Gastrocnemius medialis (tissue), 4 donors: ENCODE results near the gene NPIPB9. TPM values are rescaled to one million over a fixed set of nuclear protein-coding genes. Genes with fewer than 3 reads are reported as not detected.
"Not testable (repeated sequence)": the region's sequence is repeated elsewhere in the genome, so short reads cannot be mapped to it uniquely, and the experiment has no call there.

Source experiments
- ATAC-seq, 2 donors: fragments of 150-250 bp; one replicate each; pipeline ENCODE4 v1.9.1; 2016
- DNase-seq, 2 donors: peaks; one replicate each; pipeline ENCODE4 v3.0.0-alpha.2; 2019
- H3K27ac ChIP-seq, 4 donors: fragments of 200-600 bp; sonication (generic); 1 replicate in 1 of 4; 2 replicates in 3 of 4; pipeline ENCODE4 v1.5.1; 2016 to 2018; ENCODE audit warnings: mild to moderate bottlenecking in 2 of 4, moderate library complexity in 1 of 4
- H3K27me3 ChIP-seq, 3 donors: fragments of 200-600 bp; sonication (generic) in 2 of 3; 1 replicate in 1 of 3; 2 replicates in 2 of 3; pipeline versions ENCODE4 v1.5.1 to v1.6.0; 2016 to 2019; ENCODE audit warnings: mild to moderate bottlenecking in 1 of 3, moderate library complexity in 1 of 3
- H3K36me3 ChIP-seq, 2 donors: fragments of 200-600 bp; sonication (generic) in 1 of 2; one replicate each; pipeline ENCODE4 v1.5.1; 2017 to 2018
- H3K4me1 ChIP-seq, 2 donors: fragments of 200-600 bp; sonication (generic) in 1 of 2; one replicate each; pipeline ENCODE4 v1.5.1; 2016 to 2017; ENCODE audit warnings: mild to moderate bottlenecking in 2 of 2
- H3K4me3 ChIP-seq, 4 donors: fragments of 200-600 bp; sonication (generic) in 3 of 4; 1 replicate in 1 of 4; 2 replicates in 3 of 4; pipeline ENCODE4 v1.5.1; 2016 to 2019; ENCODE audit warnings: mild to moderate bottlenecking in 2 of 4
- H3K9me3 ChIP-seq, 3 donors: fragments of 200-600 bp; sonication (generic) in 2 of 3; 1 replicate in 1 of 3; 2 replicates in 2 of 3; pipeline ENCODE4 v1.5.1; 2016 to 2019
- CTCF ChIP-seq, 5 experiments: fragments of 450-650 bp in 3 of 5; fragments of 200-600 bp in 2 of 5; sonication (generic) in 2 of 5; IDR thresholded peaks in 4 of 5; conservative IDR thresholded peaks in 1 of 5; 1 replicate in 4 of 5; 2 replicates in 1 of 5; pipeline ENCODE4 v1.5.1; 2016 to 2019; ENCODE audit warnings: antibody characterized with exemption in 5 of 5, mild to moderate bottlenecking in 3 of 5, moderate library complexity in 3 of 5
- POLR2A ChIP-seq, 2 donors: fragments of 450-650 bp; IDR thresholded peaks; one replicate each; pipeline ENCODE4 v1.6.1; 2017; ENCODE audit warnings: antibody characterized with exemption in 2 of 2, mild to moderate bottlenecking in 2 of 2, moderate library complexity in 2 of 2
- in situ Hi-C, 4 donors: fragments of 200-750 bp; cut with MboI; loops; one replicate each; pipeline versions ENCODE4 v1.15.0 to v1.8.0; 2017; ENCODE audit warnings: low sequenced_read_pairs in 4 of 4
- intact Hi-C: fragments of 100-400 bp; cut with DNase I; formaldehyde crosslinking; loops from one replicate; pipeline ENCODE4 v1.15.1; 2023; ENCODE audit warnings: low total_unique reads
- microRNA-seq, 2 donors: library from miRNA; unstranded; fragments of <30 nt; microRNA quantifications; one replicate each; pipeline ENCODE4, GENCODE V29; 2016; ENCODE audit warnings: borderline replicate concordance in 2 of 2
- total RNA-seq, 4 donors: library from RNA; depleted of rRNA; stranded (reverse); fragments of >200 nt; gene quantifications; one replicate each; pipeline versions ENCODE4 v1.1.0 to v1.2.3, GENCODE V29; 2016

Gene NPIPB9
- total RNA-seq, 4 donors from 2014 or later = not detected

DNA sequence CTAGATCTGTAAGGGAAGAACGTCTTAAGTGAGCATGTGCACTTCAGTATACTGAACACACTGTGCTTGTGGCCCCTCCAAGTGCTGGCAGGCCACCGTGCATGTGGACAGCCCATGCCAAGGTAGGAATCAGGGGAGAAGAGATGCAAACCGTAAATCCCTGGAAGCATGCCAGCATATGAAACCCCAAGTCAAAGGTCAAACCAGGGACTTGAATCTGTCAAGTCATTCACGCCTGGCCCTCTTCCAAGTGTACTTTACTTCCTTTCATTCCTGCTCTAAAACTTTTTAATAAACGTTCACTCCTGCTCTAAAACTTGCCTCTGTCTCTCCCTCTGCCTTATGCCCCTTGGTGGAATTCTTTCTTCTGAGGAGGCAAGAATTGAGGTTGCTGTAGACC is 68.4 kb downstream of the NPIPB9 start:
- H3K9me3 ChIP-seq = no peaks in the 10 kb centered on the region
- intact Hi-C loops = no loop called here
- no peaks in the 10 kb centered on the region for H3K27me3 ChIP-seq
- TF ChIP-seq CTCF (IDR thresholded peaks at IDR 0.05 in 4 of 5, conservative IDR thresholded peaks at IDR 0.05 in 1 of 5) = no peak
- no peak for TF ChIP-seq POLR2A (IDR thresholded peaks at IDR 0.05)
- H3K27ac ChIP-seq = no peak overlapping the region
- H3K4me3 ChIP-seq = no peak overlapping the region
- in situ Hi-C loops = loop anchor here in 3 of 4 donors (5.0 to 10.0 kb wide), 2 partner anchors 125 to 127 kb away; no protein-coding TSS in a partner anchor
- peaks cover 11 to 15% of the 10 kb centered on the region in 2 donors for H3K4me1 ChIP-seq
- DNase-seq = no peak
- ATAC-seq = no peak
- no peaks in the 10 kb centered on the region for H3K36me3 ChIP-seq

DNA sequence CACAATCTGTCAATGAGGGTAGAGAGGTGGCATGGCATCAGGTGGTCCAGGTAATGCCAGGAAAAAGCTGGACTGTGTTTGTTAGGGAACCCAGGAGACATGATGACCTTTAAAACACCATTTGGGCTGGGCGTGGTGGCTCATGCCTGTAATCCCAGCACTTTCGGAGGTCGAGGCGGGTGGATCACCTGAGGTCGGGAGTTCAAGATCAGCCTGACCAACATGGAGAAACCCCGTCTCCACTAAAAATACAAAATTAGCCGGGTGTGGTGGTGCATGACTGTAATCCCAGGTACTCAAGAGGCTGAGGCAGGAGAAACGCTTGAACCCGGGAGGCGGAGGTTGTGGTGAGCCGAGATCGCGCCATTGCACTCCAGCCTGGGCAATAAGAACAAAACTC is 69.0 kb downstream of the NPIPB9 start:
- H3K36me3 ChIP-seq, intact Hi-C loops, DNase-seq, H3K9me3 ChIP-seq, H3K27me3 ChIP-seq, H3K27ac ChIP-seq, H3K4me3 ChIP-seq, ATAC-seq: not testable (repeated sequence)
- in situ Hi-C loops = loop anchor here in 3 of 4 donors (5.0 to 10.0 kb wide), 2 partner anchors 124 to 127 kb away; no protein-coding TSS in a partner anchor
- peaks cover 16 to 20% of the 10 kb centered on the region in 2 donors for H3K4me1 ChIP-seq

GRCh38 chr16:28821874-28822519 is 70.4 kb downstream of the NPIPB9 start:
- H3K36me3 ChIP-seq = peaks cover 0 to 16% of the 10 kb centered on the region in 2 donors
- intact Hi-C loops (loop anchor here (1.0 to 2.0 kb wide), 4 partner anchors 24 to 128 kb away; partner anchors contain the start of genes NFATC2IP, RABEP2, SH2B1 and TUFM), in situ Hi-C loops (loop anchor here in 3 of 4 donors (5.0 to 10.0 kb wide), 2 partner anchors 123 to 125 kb away; no protein-coding TSS in a partner anchor)
- TF ChIP-seq CTCF (IDR thresholded peaks at IDR 0.05 in 4 of 5, conservative IDR thresholded peaks at IDR 0.05 in 1 of 5) = no peak
- TF ChIP-seq POLR2A (IDR thresholded peaks at IDR 0.05) = no peak
- H3K27me3 ChIP-seq = no peaks in the 10 kb centered on the region
- ATAC-seq = no peak
- no peak for DNase-seq
- H3K27ac ChIP-seq = peak overlapping the region; percentile 99 to 100 (median 100)
- H3K4me3 ChIP-seq = peak overlapping the region; percentile 89 to 99 (median 96)
- H3K9me3 ChIP-seq = no peaks in the 10 kb centered on the region
- peaks cover 20% of the 10 kb centered on the region in 2 donors for H3K4me1 ChIP-seq

Small RNA genes within 50 kb of the gene (microRNA-seq; reads per million reads assigned to microRNA genes)
- gene MIR6862-2 = 0 reads per million in 2 donors

Other genes with a start within 250 kb of the NPIPB9 start
- not detected for gene IL27, start 245.0 kb upstream of the NPIPB9 start, total RNA-seq
- gene NUPR1, start 212.8 kb upstream of the NPIPB9 start, total RNA-seq = 10 to 100 TPM; 18.7 to 44.3 (median 22.6) TPM
- 10 to 100 TPM; 35.1 to 50.4 (median 41.9) TPM for gene SGF29, start 197.9 kb upstream of the NPIPB9 start, total RNA-seq
- gene SULT1A2, start 154.7 kb upstream of the NPIPB9 start, total RNA-seq = under 1 TPM in 1 of 4 donors, not detected in 3; 0.46 TPM
- gene SULT1A1, start 141.7 kb upstream of the NPIPB9 start, total RNA-seq = 10 to 100 TPM in 1 of 4 donors, 1 to 10 TPM in 3; 5.7 to 10.0 (median 8.2) TPM
- under 1 TPM in 1 of 4 donors, not detected in 3; 0.31 TPM for gene NPIPB8, start 113.7 kb upstream of the NPIPB9 start, total RNA-seq
- 100 to 1,000 TPM; 146 to 363 (median 247) TPM for gene EIF3C, start 40.3 kb upstream of the NPIPB9 start, total RNA-seq
- 10 to 100 TPM; 24.0 to 68.6 (median 47.7) TPM for gene ATXN2L, start 71.2 kb downstream of the NPIPB9 start, total RNA-seq
- 100 to 1,000 TPM; 140 to 196 (median 167) TPM for gene TUFM, start 94.6 kb downstream of the NPIPB9 start, total RNA-seq
- gene SH2B1, start 112.1 kb downstream of the NPIPB9 start, total RNA-seq = 10 to 100 TPM; 13.9 to 28.5 (median 20.6) TPM
- gene ATP2A1, start 126.7 kb downstream of the NPIPB9 start, total RNA-seq = 100 to 1,000 TPM; 380 to 909 (median 764) TPM
- 10 to 100 TPM in 1 of 4 donors, 1 to 10 TPM in 3; 2.9 to 13.9 (median 6.4) TPM for gene RABEP2, start 173.5 kb downstream of the NPIPB9 start, total RNA-seq
- gene CD19, start 180.2 kb downstream of the NPIPB9 start, total RNA-seq = not detected
- gene NFATC2IP, start 199.2 kb downstream of the NPIPB9 start, total RNA-seq = 10 to 100 TPM; 10.3 to 18.5 (median 14.2) TPM
- 10 to 100 TPM; 12.7 to 26.0 (median 23.4) TPM for gene SPNS1, start 223.0 kb downstream of the NPIPB9 start, total RNA-seq
- gene LAT, start 233.3 kb downstream of the NPIPB9 start, total RNA-seq = under 1 TPM in 2 of 4 donors, not detected in 2; 0.31 to 0.49 TPM